ENCODE measurements around the gene AKAP6. TPM values are rescaled to one million over a fixed set of nuclear protein-coding genes. Genes with fewer than 3 reads are reported as not detected.

The AKAP6 gene
- total and polyA plus RNA-seq, 10 of the 15 experiments (the other 5 are each of a cell fraction or from before 2014, with no cell fraction given) = 0.35 to 5.9 (median 2.2) TPM

DNA sequence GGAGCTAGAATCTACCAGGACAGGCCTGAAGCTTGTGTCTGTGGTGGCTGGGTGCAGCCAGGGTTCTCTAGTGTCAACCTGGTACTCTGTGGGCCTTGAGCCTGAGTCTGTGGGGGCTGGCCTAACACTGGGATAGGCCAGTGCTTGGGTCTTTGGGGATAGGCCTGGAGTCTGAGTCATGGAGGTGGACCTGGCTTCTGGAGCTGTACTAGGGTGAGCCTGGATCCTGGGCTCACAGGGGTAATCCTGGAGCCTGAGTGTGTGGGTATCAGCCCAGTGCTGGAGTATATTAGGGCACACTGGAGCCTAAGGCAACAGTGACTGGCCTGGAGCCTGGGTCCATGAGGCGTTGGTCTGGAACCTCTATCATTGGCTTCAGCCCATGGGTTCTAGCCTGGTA is 427.1 kb downstream of the AKAP6 start:
- intact Hi-C loops (cut with micrococcal nuclease; ENCODE audit: unreplicated experiment) = no loop called here
- ChIA-PET SMC1A (ENCODE audit: uncharacterized antibody, unreplicated experiment) (no interaction called here), CTCF (interaction anchor here (0.7 kb wide), 1 partner anchor 38 kb away, joined by 3 read pairs; no protein-coding TSS in a partner anchor), POLR2A (no interaction called here), RAD21 (ENCODE audit: unreplicated experiment) (no interaction called here)
- FAIRE-seq (no peak), ATAC-seq (no peak), DNase-seq (ENCODE audit: low read depth, low spot score) (no peak)
- 0% methylated on average over 1 of the region's 1 CpG for WGBS (ENCODE audit: insufficient coverage, insufficient replicate concordance, low lambda C conversion rate, missing lambda C conversion rate)
- BruUV-seq (replicated peaks) = no TSS peak
- in situ Hi-C loops (cut with MboI) = no loop called here
- Histone ChIP-seq H3K27ac (ENCODE audit: control insufficient read depth, insufficient read depth) (no peak overlapping the region), H3K9me3 (replicated peaks; ENCODE audit: control insufficient read depth, insufficient read depth, low read length) (no peaks in the 10 kb centered on the region; the same call in 2 of the 3 replicates), H2AFZ (ENCODE audit: control insufficient read depth, low read depth, low read length) (no peak overlapping the region), H4K20me1 (ENCODE audit: control insufficient read depth, insufficient read depth) (no peaks in the 10 kb centered on the region), H3K36me3 (ENCODE audit: control insufficient read depth in 2 of 2, insufficient read depth in 2 of 2, low read length in 1 of 2) (no peaks in the 10 kb centered on the region), H3K4me1 (ENCODE audit: control insufficient read depth, insufficient read depth, low read length) (no peaks in the 10 kb centered on the region), H3K79me2 (ENCODE audit: control insufficient read depth, insufficient read depth, low read length) (no peaks in the 10 kb centered on the region), H3K4me3 (no peak overlapping the region), H3K27me3 (replicated peaks in 1 of 2; ENCODE audit: control insufficient read depth in 2 of 2, insufficient read depth in 2 of 2, low read length in 1 of 2) (no peaks in the 10 kb centered on the region), H3K4me2 (ENCODE audit: control insufficient read depth, insufficient read depth) (no peak overlapping the region), H3K9ac (ENCODE audit: control insufficient read depth, insufficient read depth, low read length) (no peak overlapping the region)
- TF ChIP-seq CBX3 (IDR thresholded peaks at IDR 0.05; ENCODE audit: borderline replicate concordance, low read depth) = no peak
- no peak for TF ChIP-seq BACH1 (IDR thresholded peaks at IDR 0.05; ENCODE audit: borderline replicate concordance)
- TF ChIP-seq IKZF1 (conservative IDR thresholded peaks at IDR 0.05) = no peak
- no peak for TF ChIP-seq ZNF622 (IDR thresholded peaks at IDR 0.05)
- TF ChIP-seq PKNOX1 (IDR thresholded peaks at IDR 0.05) = no peak
- TF ChIP-seq MYB (IDR thresholded peaks at IDR 0.05; ENCODE audit: borderline replicate concordance, low read depth, low read length) = no peak
- TF ChIP-seq CREB1 (IDR thresholded peaks at IDR 0.05; ENCODE audit: low read depth) = no peak
- no peak for TF ChIP-seq IKZF2 (IDR thresholded peaks at IDR 0.05)
- no peak for TF ChIP-seq IRF4 (IDR thresholded peaks at IDR 0.05; ENCODE audit: low read depth, low read length)
- no peak for TF ChIP-seq RAD51 (IDR thresholded peaks at IDR 0.05)
- TF ChIP-seq, protein P1, sequence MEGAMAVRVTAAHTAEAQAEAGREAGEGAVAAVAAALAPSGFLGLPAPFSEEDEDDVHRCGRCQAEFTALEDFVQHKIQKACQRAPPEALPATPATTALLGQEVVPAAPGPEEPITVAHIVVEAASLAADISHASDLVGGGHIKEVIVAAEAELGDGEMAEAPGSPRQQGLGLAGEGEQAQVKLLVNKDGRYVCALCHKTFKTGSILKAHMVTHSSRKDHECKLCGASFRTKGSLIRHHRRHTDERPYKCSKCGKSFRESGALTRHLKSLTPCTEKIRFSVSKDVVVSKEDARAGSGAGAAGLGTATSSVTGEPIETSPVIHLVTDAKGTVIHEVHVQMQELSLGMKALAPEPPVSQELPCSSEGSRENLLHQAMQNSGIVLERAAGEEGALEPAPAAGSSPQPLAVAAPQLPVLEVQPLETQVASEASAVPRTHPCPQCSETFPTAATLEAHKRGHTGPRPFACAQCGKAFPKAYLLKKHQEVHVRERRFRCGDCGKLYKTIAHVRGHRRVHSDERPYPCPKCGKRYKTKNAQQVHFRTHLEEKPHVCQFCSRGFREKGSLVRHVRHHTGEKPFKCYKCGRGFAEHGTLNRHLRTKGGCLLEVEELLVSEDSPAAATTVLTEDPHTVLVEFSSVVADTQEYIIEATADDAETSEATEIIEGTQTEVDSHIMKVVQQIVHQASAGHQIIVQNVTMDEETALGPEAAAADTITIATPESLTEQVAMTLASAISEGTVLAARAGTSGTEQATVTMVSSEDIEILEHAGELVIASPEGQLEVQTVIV (IDR thresholded peaks at IDR 0.05; ENCODE audit: borderline replicate concordance, partially characterized antibody) = no peak
- TF ChIP-seq GATAD2B (conservative IDR thresholded peaks at IDR 0.05; ENCODE audit: low read depth) = no peak
- no peak for TF ChIP-seq SIX5 (IDR thresholded peaks at IDR 0.05; ENCODE audit: low read depth, low read length, severe bottlenecking)
- no peak for TF ChIP-seq ZNF217 (IDR thresholded peaks at IDR 0.05)
- TF ChIP-seq FOXM1 (IDR thresholded peaks at IDR 0.05; ENCODE audit: low read depth, low read length) = no peak
- TF ChIP-seq, protein P2, sequence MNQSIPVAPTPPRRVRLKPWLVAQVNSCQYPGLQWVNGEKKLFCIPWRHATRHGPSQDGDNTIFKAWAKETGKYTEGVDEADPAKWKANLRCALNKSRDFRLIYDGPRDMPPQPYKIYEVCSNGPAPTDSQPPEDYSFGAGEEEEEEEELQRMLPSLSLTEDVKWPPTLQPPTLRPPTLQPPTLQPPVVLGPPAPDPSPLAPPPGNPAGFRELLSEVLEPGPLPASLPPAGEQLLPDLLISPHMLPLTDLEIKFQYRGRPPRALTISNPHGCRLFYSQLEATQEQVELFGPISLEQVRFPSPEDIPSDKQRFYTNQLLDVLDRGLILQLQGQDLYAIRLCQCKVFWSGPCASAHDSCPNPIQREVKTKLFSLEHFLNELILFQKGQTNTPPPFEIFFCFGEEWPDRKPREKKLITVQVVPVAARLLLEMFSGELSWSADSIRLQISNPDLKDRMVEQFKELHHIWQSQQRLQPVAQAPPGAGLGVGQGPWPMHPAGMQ (IDR thresholded peaks at IDR 0.05; ENCODE audit: borderline replicate concordance) = no peak
- no peak for TF ChIP-seq CHD4 (IDR thresholded peaks at IDR 0.05)
- TF ChIP-seq SMC3 (IDR thresholded peaks at IDR 0.05; ENCODE audit: borderline replicate concordance, low read length) = no peak
- no peak for TF ChIP-seq KAT2A (conservative IDR thresholded peaks at IDR 0.05; ENCODE audit: control insufficient read depth, low read depth, low read length)
- no peak for TF ChIP-seq ESRRA (IDR thresholded peaks at IDR 0.05; ENCODE audit: low read length)
